GM10266 (cell line): ENCODE measurements around the gene EIF3L.

Experiments
- DNase-seq: peaks from one replicate; pipeline ENCODE4 v3.0.0; 2012; ENCODE audit errors: extremely low spot score
- TF ChIP-seq, protein P1 (sequence below): IDR thresholded peaks from 2 replicates; pipeline ENCODE4 v1.5.1; 2012; ENCODE audit warnings: mild to moderate bottlenecking, low read depth; ENCODE audit not compliant: control insufficient read depth, insufficient read depth; ENCODE audit errors: missing control alignments

Gene EIF3L

GRCh38 chr22:37892566-37893335 is 43.5 kb downstream of the EIF3L start:
- DNase-seq = no peak
- TF ChIP-seq, protein P1, sequence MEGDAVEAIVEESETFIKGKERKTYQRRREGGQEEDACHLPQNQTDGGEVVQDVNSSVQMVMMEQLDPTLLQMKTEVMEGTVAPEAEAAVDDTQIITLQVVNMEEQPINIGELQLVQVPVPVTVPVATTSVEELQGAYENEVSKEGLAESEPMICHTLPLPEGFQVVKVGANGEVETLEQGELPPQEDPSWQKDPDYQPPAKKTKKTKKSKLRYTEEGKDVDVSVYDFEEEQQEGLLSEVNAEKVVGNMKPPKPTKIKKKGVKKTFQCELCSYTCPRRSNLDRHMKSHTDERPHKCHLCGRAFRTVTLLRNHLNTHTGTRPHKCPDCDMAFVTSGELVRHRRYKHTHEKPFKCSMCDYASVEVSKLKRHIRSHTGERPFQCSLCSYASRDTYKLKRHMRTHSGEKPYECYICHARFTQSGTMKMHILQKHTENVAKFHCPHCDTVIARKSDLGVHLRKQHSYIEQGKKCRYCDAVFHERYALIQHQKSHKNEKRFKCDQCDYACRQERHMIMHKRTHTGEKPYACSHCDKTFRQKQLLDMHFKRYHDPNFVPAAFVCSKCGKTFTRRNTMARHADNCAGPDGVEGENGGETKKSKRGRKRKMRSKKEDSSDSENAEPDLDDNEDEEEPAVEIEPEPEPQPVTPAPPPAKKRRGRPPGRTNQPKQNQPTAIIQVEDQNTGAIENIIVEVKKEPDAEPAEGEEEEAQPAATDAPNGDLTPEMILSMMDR = no peak

DNA sequence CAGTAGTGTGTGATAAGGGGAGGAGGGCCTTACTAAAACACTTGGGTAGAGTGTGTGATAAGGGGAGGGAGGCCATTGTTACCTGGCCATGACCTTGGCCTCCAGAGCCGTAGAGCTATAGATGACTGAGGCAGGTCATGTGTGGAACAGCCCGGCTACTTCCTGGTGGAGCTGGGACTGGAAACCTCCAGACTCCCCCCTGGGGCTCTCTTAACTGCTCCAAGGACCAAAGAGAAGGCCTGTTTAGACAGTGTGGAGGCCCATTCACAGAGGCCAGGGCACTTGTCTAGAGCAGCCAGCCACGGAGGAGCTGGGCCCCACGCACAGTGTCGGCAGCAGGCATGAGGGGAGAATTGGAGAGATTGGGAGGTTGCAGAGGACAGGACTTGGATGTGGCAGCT is 44.4 kb downstream of the EIF3L start:
- DNase-seq = no peak
- TF ChIP-seq, protein P1 = no peak

GRCh38 chr22:37894939-37895670 is 45.9 kb downstream of the EIF3L start:
- TF ChIP-seq, protein P1 = no peak
- DNase-seq = peak; percentile 2

DNA sequence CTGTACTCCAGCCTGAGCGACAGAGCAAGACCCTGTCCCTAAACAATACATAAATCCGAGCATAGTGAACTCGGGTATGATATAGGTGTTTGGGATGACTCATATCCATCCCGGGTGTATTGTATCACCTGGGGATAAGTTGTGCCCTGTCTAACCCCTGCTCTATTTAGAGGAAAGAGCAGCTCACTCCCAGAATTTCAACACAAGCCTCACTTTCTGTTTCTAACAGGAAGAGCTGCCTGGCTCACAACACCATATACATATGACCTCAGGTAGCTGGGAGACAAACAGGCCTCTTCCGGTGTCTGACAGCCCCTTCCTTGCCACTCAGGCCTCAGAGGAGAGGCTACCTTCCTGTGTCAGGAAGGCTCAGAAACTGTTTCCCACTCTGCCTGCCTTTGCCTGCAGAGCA is 47.0 kb downstream of the EIF3L start:
- DNase-seq = peak; percentile 78
- TF ChIP-seq, protein P1 = no peak

- no peak for DNase-seq
- TF ChIP-seq, protein P1 = no peak
Measured at GRCh38 chr22:37896939-37897338, 47.7 kb downstream of the EIF3L start.

GRCh38 chr22:37897807-37898206 is 48.6 kb downstream of the EIF3L start:
- TF ChIP-seq, protein P1 = no peak
- DNase-seq = no peak
